DMS153 treated with DMSO at 0.1 percent for 48 hours (cell line): Measurements from ENCODE around the gene DNPH1.
A peak's percentile ranks its signal among the peaks of the same experiment; 100 is the strongest.

Experiments used
- DNase-seq: peaks from one replicate; lab custom pipeline; 2025; ENCODE audit not compliant: unreplicated experiment; lab: John Stamatoyannopoulos, UW

The DNPH1 gene

GRCh38 chr6:43264599-43265145, 35.4 kb upstream of the DNPH1 start:
- DNase-seq = no peak

- peak; percentile 37 for DNase-seq
These were observed 34.3 kb upstream of the DNPH1 start for GRCh38 chr6:43263314-43264178.

- no peak for DNase-seq
These were observed 33.6 kb upstream of the DNPH1 start for GRCh38 chr6:43262780-43263313.

- no peak for DNase-seq
These were observed 32.9 kb upstream of the DNPH1 start for GRCh38 chr6:43262000-43262779.

- no peak for DNase-seq
These were observed 31.9 kb upstream of the DNPH1 start for GRCh38 chr6:43261198-43261597.

GRCh38 chr6:43260791-43261190, 31.5 kb upstream of the DNPH1 start:
- no peak for DNase-seq

GRCh38 chr6:43258807-43259686, 29.8 kb upstream of the DNPH1 start:
- DNase-seq = no peak

GRCh38 chr6:43258180-43258579, 28.9 kb upstream of the DNPH1 start:
- no peak for DNase-seq

- no peak for DNase-seq
These were observed 28.3 kb upstream of the DNPH1 start for GRCh38 chr6:43257367-43258145.

GRCh38 chr6:43256670-43257366, 27.5 kb upstream of the DNPH1 start:
- no peak for DNase-seq

DNA sequence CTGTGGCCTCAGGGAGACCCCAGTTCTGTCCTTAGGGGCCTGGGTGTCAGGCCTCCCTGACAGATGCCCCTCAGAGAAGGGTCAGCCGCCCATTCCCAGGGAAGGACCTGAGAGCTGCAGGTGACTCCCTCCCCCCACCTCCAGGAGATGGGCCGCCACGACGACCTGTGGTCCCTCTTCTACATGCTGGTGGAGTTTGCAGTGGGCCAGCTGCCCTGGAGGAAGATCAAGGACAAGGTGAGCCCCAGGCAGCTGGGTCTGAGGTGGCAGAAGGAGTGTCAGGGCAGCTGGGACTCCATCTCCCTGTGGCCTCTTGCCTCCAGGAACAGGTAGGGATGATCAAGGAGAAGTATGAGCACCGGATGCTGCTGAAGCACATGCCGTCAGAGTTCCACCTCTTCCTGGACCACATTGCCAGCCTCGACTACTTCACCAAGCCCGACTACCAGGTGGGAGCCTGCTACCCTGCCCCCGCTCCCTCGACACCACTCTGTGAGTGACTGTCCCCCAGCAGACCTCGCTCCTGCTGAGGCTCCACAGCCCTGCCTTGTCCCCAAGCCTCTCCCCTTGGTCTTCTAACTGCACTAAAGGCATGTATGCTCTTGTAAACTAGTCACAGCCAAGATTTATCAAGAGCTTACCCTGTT, 26.2 kb upstream of the DNPH1 start:
- no peak for DNase-seq

- DNase-seq = no peak
These were observed 25.6 kb upstream of the DNPH1 start for GRCh38 chr6:43254846-43255245.

- DNase-seq = no peak
These were observed 25.0 kb upstream of the DNPH1 start for GRCh38 chr6:43254138-43254817.

GRCh38 chr6:43253401-43253800, 24.1 kb upstream of the DNPH1 start:
- DNase-seq = no peak

DNA sequence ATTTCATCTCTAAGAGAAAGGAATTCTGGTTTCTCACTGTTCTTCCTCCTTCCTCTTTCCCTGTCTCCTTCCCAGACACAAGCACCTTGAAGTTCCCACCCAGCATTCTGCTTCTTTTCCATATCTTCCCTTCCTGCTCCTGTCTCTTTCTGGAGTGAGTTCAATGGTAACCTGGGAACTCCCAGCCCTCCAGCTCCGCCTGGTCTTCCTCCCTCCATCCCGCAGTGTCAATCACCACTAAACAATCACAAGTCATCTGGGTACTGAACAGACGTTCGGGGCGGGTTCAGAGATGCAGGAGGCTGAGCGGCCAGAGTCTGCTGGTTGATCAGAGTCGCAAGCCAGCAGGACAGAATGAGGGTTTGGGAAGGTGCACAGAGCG, 21.7 kb upstream of the DNPH1 start:
- DNase-seq = peak; percentile 45

GRCh38 chr6:43248791-43249190, 19.5 kb upstream of the DNPH1 start:
- DNase-seq = no peak

GRCh38 chr6:43248101-43248500, 18.8 kb upstream of the DNPH1 start:
- no peak for DNase-seq
